ENCODE data around the gene FRMD8.

Gene FRMD8

GRCh38 chr11:65426839-65427690 is 40.6 kb downstream of the FRMD8 start:
- DNase-seq = peak; percentile 50

DNA sequence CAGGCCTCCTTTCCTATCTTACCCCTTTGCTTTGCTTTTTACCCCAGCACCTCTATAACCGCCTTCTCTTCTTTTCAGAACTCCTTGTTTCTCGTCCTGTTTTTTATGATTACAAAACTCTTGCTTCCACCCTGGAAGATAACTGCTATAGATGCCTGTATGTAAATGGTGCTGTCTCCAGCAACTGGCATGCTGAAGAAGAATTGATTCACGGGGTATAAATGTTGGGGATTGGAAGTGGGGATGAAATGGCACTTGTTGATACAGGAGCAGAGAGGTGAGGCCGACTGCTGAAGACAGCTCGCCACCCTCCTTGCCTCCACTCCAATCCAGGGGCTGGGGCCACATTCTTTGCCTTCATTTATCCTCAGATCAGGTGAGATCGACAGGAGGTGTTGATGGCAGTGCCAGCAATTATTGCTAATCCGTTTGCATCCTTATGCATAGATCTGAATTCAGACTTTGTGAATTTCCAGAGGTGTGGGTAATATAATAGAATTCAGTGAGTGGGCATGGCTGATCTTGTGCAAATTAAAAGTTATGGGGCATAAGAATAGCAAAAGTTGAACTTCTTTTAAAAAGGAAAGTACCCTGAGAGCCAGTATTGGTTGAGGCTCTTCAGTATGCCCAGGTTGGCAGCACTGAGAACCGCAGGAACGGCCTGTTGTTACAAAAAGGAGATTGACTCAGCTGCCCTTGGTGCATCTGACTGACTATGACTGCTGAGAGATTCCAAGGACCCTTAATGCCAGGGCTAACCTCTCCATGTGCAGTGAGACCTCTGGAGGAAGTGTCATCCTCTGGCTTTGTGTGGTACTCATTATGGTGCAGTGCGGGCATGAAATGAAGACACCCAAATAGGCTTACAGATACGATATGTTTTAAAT is 41.5 kb downstream of the FRMD8 start:
- peak; percentile 57 for DNase-seq

GRCh38 chr11:65428578-65429067 is 42.2 kb downstream of the FRMD8 start:
- DNase-seq = no peak

DNA sequence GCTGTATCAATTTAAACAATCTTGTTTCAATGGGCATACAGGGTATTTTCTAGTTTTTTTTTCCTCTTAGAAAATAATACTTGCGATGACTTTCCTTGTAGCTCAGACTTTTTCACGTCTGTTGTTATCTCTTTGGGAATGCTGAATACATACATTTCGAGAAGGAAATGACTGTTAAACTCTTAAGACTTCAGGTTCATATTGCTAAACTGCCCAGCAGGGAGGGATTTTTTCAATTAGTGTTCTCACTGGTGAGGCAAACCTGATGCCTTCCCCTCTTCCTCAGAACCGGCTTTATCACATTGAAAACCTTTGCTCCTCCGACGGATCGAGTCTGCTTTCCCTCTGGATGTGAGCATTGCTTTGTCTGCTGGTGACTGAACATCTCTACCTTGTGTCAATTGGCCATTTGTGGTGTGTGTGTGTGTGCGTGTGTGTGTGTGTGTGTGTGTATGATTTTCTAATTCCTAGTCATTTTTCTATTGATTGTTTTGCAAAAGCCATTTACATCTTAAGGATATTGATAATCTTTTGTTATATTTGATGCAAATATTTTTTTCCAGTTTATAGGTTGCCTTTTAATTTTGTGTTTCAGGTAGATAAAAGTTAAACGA is 42.7 kb downstream of the FRMD8 start:
- DNase-seq = no peak

DNA sequence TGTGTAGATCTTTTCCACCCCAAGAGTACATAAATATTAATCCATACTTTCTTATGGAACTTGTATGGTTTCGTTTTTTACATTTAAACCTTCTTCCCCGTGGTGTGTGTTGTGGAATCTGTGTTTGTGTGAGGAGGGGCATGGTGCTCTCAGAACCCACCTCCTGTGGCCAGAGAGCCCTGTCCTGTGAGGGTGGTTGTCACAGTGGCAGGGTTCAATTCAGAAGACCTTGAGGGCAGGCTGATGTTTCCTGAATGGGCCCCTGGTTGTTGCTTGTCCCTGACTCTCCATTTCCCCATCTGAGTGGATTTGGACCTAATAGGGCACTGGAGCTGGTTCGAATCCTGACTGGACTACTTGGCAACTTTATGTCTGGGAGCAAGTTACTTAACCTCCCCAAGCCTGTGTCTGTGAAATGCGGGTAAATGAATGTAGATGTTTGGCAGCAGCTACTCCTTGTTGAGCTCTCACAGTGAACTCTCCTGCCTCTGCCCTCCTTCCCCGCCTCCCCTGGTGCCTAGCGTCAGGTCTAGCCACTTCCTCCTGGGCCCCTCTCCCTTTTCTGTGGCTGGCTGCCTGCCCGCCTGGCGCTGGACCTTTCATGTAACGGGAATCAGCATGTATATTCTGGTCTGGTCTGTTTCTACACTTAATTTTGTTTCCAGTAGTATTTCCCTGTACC is 43.4 kb downstream of the FRMD8 start:
- DNase-seq = peak; percentile 46

GRCh38 chr11:65430406-65431217 is 44.2 kb downstream of the FRMD8 start:
- no peak for DNase-seq

DNA sequence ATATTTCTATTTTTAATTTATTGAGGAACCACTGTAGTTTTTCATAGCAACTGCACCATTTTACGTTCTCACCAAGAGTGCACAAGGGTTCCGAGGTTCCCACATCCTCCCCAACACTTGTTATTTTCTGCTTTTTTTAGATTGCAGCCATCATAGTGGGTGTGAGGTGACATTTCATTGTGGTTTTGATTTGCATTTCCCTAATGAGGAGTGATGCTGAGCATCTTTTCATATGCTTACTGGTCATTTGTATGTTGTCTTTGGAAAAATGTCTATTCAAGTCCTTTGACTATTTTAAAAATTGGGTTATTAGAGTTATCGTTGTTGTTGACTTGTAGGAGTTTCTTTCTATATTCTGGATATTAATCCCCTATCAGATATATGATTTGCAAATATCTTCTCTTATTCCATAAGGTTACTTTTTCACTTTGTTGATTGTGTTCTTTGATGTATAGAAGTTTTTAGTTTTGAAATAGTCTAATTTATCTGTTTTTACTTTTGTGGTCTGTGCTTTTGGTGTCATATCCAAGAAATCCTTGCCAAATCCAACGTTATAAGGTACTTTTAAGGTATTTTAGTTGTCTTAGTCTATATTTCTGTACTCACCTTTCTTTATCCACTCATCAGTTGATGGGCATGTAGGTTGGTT is 45.1 kb downstream of the FRMD8 start:
- no peak for DNase-seq

DNA sequence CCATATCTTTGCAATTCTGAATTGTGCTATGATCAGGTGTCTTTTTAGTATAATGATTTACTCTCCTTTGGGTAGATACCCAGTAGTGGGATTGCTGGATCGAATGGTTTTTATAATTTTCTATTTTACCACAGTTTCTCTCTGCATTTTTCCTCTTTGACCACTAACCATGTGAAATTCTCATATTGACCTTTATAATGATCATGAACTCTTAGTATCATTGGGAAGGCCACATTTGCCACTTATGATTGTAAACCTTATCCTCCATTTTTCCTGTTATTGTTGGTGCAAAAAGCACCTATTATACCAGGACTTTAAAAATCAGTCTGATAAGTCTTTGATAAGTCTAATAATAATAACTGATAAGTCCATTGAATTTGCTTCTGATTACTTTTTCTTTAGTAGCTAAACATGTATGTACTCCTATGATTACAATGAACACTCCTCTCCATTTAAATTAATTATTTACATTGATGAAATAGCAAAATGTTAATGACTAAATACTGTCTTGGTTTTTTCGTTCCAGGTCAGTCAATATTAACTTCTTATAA is 45.7 kb downstream of the FRMD8 start:
- DNase-seq = no peak

DNA sequence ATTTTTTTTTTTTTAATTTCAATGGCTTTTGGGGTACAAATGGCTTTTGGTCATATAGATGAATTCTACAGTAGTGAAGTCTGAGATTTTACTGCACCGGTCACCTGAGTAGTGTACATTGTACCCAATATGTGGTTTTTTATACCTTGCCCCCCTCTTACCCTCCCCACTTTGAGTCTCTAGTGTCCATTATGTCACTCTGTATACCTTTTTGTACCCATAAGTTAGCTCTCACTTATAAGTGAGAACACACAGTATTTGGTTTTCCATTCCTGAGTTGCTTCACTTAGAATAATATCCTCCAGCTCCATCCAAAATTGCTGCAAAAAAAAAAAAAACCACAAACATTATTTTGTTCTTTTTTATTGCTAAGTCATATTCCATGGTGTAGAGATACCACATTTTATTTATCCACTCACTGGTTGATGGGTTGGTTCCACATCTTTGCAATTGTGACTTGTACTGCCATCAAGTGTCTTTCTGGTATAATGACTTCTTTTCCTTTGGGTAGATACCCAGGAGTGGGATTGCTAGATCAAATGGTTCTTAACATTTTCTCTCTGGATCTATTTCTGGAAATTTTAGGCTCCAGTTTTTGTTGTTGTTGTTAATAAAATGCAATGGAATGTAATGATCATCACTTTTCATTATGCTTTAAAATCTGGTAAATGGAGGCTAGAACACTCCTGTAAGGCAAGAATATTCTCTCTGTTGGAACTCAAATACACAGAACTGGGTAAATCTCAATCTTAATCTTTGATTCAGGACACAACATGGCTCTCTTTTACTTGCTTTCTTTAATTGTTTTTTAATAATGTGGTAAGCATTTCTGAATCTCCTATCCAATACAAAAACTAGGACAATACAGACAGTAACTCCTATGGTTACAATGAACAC is 46.5 kb downstream of the FRMD8 start:
- DNase-seq = no peak

GRCh38 chr11:65433657-65434056 is 47.2 kb downstream of the FRMD8 start:
- DNase-seq = no peak

DNA sequence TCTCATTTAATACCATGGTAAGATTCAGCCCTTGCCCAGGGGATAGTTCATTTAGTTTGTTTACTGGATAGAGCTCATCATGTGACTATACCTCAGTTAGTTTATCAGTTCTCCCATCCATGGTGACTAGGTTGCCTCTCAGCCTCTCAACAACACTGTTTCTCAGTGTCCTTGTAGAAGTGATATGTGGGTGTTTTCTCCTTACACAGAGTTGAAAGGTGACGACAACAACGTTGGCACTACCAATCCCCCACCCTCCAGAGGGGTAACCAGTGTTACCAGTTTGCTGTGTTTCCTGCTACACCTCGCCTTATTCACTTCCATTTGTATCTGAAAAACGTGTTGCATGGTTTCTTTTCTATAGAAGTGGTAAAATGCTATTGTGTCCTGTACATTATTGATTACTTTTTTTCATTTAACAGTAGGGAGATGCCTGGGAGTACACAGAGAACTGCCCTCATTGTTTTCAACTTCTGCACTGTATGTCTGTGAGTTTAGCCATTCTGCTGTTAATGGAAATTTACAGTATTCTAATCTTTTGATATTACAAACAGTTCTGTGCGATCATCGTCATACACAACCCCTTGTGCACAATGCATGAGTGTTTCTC is 47.7 kb downstream of the FRMD8 start:
- no peak for DNase-seq

- no peak for DNase-seq
Measured at GRCh38 chr11:65434667-65435410, 48.4 kb downstream of the FRMD8 start.

DNA sequence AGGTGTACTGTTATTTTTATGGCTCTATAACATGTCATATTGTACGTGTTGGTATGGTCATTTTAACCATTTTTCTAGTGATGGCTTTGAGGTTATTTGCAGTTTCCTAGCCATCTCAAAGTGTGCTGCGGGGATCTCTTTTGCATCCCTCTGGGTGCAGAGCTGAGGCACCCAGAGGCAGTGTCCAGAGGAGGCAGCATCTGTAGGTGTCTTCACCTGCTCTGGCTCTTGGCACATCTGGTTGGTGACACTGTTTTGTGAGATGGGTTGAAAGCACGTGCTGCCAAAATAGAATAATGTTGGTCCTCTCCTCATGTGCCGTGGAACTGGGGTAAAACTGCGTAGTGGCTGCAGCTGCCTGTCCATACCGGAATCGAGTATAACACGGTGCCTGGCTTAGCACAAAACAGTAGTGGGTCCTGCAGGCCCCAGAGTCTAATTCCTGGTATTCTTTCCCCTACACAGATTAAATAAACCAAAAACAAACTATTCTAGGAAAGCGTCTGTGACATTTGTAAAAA is 49.0 kb downstream of the FRMD8 start:
- no peak for DNase-seq

- DNase-seq = no peak
Measured at GRCh38 chr11:65435981-65436411, 49.6 kb downstream of the FRMD8 start.

DNA sequence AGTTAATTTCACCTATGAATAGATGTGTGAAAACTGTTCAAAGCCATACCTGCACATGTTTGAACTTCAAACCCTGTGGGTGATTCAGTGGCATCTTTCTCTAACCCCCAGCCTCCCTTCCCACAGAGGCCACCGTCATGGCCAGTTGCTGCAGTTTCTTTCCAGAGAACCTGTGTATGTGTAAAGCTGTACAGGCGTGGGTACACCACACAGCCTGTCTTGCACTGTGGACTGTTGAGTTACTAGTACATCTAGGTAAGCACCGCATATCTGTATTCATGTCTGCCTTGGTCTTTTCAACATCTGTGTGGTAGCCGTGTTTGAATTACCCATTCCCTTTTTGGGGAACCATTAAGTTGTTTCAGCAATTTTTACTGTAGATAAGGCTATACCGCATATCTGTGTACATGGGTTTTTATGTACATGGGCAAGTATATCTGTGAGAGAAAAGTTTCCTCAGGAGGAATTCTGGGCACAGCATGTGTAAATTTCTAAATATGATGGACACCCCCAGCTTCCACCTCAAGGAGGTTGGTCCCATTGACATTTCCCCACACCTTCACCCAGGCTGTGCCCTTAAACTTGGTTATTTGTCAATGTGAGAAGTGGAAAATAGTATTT is 50.1 kb downstream of the FRMD8 start:
- no peak for DNase-seq

GRCh38 chr11:65437436-65438227 is 51.2 kb downstream of the FRMD8 start:
- no peak for DNase-seq
